WTC11 (cell line): Measurements from ENCODE around the gene MIPOL1. TPM values are rescaled to one million over a fixed set of nuclear protein-coding genes. Genes with fewer than 3 reads are reported as not detected.
"Not testable (repeated sequence)": the region's sequence is repeated elsewhere in the genome, so short reads cannot be mapped to it uniquely, and the experiment has no call there.

Experiments
- ATAC-seq: fragments of 200-7000 bp; cut with Tn5 transposase; 2 replicates; pipeline ENCODE4 v1.10.0; 2021; ENCODE audit warnings: mild to moderate bottlenecking, moderate library complexity
- CTCF ChIA-PET: fragments of 300-600 bp; sonication (Branson Sonifier 250); formaldehyde crosslinking; loops from one replicate; lab custom pipeline; 2021; ENCODE audit warnings: antibody characterized with exemption; lab: Charles Lee
- POLR2A ChIA-PET: fragments of 350-600 bp; sonication (Branson Sonifier 250); formaldehyde crosslinking; loops from one replicate; lab custom pipeline; 2021; ENCODE audit warnings: antibody characterized with exemption; lab: Charles Lee
- DNase-seq: peaks from one replicate; pipeline ENCODE4 v3.0.0; 2021; ENCODE audit warnings: low spot score
- H3K27ac Mint-ChIP-seq: 2 replicates; pipeline ENCODE4 v1.8.0; 2021; ENCODE audit warnings: mixed read lengths
- H3K27me3 Mint-ChIP-seq: 2 replicates; pipeline ENCODE4 v1.8.0; 2021; ENCODE audit warnings: low read depth, mild to moderate bottlenecking, moderate library complexity, mixed read lengths
- H3K36me3 Mint-ChIP-seq: 2 replicates; pipeline ENCODE4 v1.8.0; 2021; ENCODE audit warnings: mixed read lengths
- H3K4me1 Mint-ChIP-seq: 2 replicates; pipeline ENCODE4 v1.8.0; 2022; ENCODE audit warnings: mixed read lengths
- H3K4me3 Mint-ChIP-seq: 2 replicates; pipeline ENCODE4 v1.8.0; 2021; ENCODE audit warnings: mild to moderate bottlenecking, moderate library complexity, mixed read lengths
- H3K9me3 Mint-ChIP-seq: 2 replicates; pipeline ENCODE4 v1.8.0; 2021; ENCODE audit warnings: mixed read lengths
- ATF2 ChIP-seq: sonication (generic); formaldehyde crosslinking; IDR thresholded peaks from 2 replicates; pipeline ENCODE4 v1.8.1; 2022; ENCODE audit warnings: low read depth, missing genetic modification reagents, borderline replicate concordance
- CREB1 ChIP-seq: sonication (generic); formaldehyde crosslinking; IDR thresholded peaks from 2 replicates; pipeline ENCODE4 v1.8.0; 2023; ENCODE audit warnings: mild to moderate bottlenecking, missing genetic modification reagents
- GABPB1 ChIP-seq: sonication (generic); formaldehyde crosslinking; IDR thresholded peaks from 2 replicates; pipeline ENCODE4 v1.8.1; 2023; ENCODE audit warnings: mild to moderate bottlenecking, missing genetic modification reagents
- GTF2I ChIP-seq: fragments of 250-450 bp; sonication (Bioruptor Pico); conservative IDR thresholded peaks from 2 replicates; pipeline ENCODE4 v1.4.0; 2021; ENCODE audit warnings: mild to moderate bottlenecking
- RORB ChIP-seq: fragments of 250-450 bp; sonication (Bioruptor Pico); IDR thresholded peaks from 2 replicates; pipeline ENCODE4 v1.9.0; 2021; ENCODE audit warnings: mild to moderate bottlenecking
- STAT6 ChIP-seq: sonication (generic); formaldehyde crosslinking; conservative IDR thresholded peaks from 2 replicates; pipeline ENCODE4 v1.8.1; 2023; ENCODE audit warnings: mild to moderate bottlenecking, low read depth, missing genetic modification reagents, moderate library complexity
- TEAD4 ChIP-seq: sonication (generic); formaldehyde crosslinking; IDR thresholded peaks from 2 replicates; pipeline ENCODE4 v1.8.0; 2022; ENCODE audit warnings: mild to moderate bottlenecking, missing genetic modification reagents
- ZMAT4 ChIP-seq: fragments of 250-450 bp; sonication (Bioruptor Pico); IDR thresholded peaks from 2 replicates; pipeline ENCODE4 v1.9.0; 2021; ENCODE audit warnings: mild to moderate bottlenecking
- total RNA-seq: library from RNA; stranded (reverse); gene quantifications from 3 replicates; pipeline ENCODE4 v1.2.3, GENCODE V29; 2021
- TF ChIP-seq, protein P1 (sequence below): sonication (generic); formaldehyde crosslinking; IDR thresholded peaks from 2 replicates; pipeline ENCODE4 v1.8.1; 2023; ENCODE audit warnings: mild to moderate bottlenecking, missing genetic modification reagents
- TF ChIP-seq, protein P2 (sequence below): sonication (generic); formaldehyde crosslinking; IDR thresholded peaks from 2 replicates; pipeline ENCODE4 v1.8.0; 2023; ENCODE audit warnings: mild to moderate bottlenecking, missing genetic modification reagents
- TF ChIP-seq, protein P3 (sequence below): fragments of 250-450 bp; sonication (Bioruptor Pico); IDR thresholded peaks from 2 replicates; pipeline ENCODE4 v1.9.0; 2021; ENCODE audit warnings: mild to moderate bottlenecking, borderline replicate concordance
- TF ChIP-seq, protein P4 (sequence below): sonication (generic); formaldehyde crosslinking; IDR thresholded peaks from 2 replicates; pipeline ENCODE4 v1.8.1; 2023; ENCODE audit warnings: mild to moderate bottlenecking, moderate library complexity, missing genetic modification reagents

Gene MIPOL1
- total RNA-seq, 1 experiment from 2014 or later, result 13.1 TPM

- no peaks in the 10 kb centered on the region for H3K4me1 Mint-ChIP-seq
- no peaks in the 10 kb centered on the region for H3K36me3 Mint-ChIP-seq
- POLR2A ChIA-PET, result interaction anchor here (0.6 kb wide), 2 partner anchors 15 to 103 kb away, joined by 3 read pairs; no protein-coding TSS in a partner anchor
- no peak for DNase-seq
- TF ChIP-seq STAT6 (CRISPR knock-in tag) (no peak), ATF2 (CRISPR knock-in tag) (no peak), ZMAT4 (CRISPR knock-in tag) (no peak), TEAD4 (CRISPR knock-in tag) (no peak), GABPB1 (CRISPR knock-in tag) (no peak)
- TF ChIP-seq, protein P1, sequence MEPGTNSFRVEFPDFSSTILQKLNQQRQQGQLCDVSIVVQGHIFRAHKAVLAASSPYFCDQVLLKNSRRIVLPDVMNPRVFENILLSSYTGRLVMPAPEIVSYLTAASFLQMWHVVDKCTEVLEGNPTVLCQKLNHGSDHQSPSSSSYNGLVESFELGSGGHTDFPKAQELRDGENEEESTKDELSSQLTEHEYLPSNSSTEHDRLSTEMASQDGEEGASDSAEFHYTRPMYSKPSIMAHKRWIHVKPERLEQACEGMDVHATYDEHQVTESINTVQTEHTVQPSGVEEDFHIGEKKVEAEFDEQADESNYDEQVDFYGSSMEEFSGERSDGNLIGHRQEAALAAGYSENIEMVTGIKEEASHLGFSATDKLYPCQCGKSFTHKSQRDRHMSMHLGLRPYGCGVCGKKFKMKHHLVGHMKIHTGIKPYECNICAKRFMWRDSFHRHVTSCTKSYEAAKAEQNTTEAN (CRISPR knock-in tag), result no peak
- TF ChIP-seq, protein P2, sequence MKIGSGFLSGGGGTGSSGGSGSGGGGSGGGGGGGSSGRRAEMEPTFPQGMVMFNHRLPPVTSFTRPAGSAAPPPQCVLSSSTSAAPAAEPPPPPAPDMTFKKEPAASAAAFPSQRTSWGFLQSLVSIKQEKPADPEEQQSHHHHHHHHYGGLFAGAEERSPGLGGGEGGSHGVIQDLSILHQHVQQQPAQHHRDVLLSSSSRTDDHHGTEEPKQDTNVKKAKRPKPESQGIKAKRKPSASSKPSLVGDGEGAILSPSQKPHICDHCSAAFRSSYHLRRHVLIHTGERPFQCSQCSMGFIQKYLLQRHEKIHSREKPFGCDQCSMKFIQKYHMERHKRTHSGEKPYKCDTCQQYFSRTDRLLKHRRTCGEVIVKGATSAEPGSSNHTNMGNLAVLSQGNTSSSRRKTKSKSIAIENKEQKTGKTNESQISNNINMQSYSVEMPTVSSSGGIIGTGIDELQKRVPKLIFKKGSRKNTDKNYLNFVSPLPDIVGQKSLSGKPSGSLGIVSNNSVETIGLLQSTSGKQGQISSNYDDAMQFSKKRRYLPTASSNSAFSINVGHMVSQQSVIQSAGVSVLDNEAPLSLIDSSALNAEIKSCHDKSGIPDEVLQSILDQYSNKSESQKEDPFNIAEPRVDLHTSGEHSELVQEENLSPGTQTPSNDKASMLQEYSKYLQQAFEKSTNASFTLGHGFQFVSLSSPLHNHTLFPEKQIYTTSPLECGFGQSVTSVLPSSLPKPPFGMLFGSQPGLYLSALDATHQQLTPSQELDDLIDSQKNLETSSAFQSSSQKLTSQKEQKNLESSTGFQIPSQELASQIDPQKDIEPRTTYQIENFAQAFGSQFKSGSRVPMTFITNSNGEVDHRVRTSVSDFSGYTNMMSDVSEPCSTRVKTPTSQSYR (CRISPR knock-in tag), result no peak
- H3K9me3 Mint-ChIP-seq, result peaks cover 14% of the 10 kb centered on the region
- H3K4me3 Mint-ChIP-seq, result no peak overlapping the region
- CTCF ChIA-PET, result interaction anchor here (1.0 to 3.3 kb wide), 3 partner anchors 15 to 43 kb away, joined by 3 to 11 read pairs (median 3); partner anchors contain the start of gene SLC25A21
- ATAC-seq, result no peak
- H3K27ac Mint-ChIP-seq, result no peak overlapping the region
- H3K27me3 Mint-ChIP-seq, result peaks cover 20% of the 10 kb centered on the region
Measured at GRCh38 chr14:37186865-37187264, 10.9 kb upstream of the MIPOL1 start.

DNA sequence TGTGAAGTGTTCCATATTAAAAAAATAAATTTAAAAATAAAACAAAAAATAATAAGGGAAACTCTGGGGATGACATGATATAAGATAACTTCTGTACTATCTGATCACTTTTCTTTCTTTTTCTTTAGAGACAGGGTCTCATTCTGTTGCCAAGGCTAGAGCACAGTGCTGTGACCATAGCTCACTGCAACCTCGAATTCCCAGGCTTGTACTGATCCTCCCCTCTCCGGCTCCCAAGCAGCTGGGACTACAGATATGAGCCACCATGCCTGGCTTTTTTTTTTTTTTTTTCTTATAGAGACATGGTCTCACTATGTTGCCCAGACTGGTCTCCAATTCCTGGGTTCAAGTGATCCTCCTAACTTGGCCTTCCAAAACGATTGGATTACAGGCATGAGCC is 10.4 kb upstream of the MIPOL1 start:
- POLR2A ChIA-PET, result interaction anchor here (0.6 kb wide), 2 partner anchors 15 to 102 kb away, joined by 3 read pairs; no protein-coding TSS in a partner anchor
- Mint-ChIP-seq H3K27me3 (peaks cover 20% of the 10 kb centered on the region), H3K36me3 (no peaks in the 10 kb centered on the region), H3K4me1 (no peaks in the 10 kb centered on the region), H3K27ac (no peak overlapping the region), H3K4me3 (no peak overlapping the region), H3K9me3 (peaks cover 10% of the 10 kb centered on the region)
- DNase-seq (no peak), ATAC-seq (no peak)
- CTCF ChIA-PET, result interaction anchor here (1.0 to 3.3 kb wide), 3 partner anchors 15 to 43 kb away, joined by 3 to 11 read pairs (median 3); partner anchors contain the start of gene SLC25A21
- TF ChIP-seq, protein P3, sequence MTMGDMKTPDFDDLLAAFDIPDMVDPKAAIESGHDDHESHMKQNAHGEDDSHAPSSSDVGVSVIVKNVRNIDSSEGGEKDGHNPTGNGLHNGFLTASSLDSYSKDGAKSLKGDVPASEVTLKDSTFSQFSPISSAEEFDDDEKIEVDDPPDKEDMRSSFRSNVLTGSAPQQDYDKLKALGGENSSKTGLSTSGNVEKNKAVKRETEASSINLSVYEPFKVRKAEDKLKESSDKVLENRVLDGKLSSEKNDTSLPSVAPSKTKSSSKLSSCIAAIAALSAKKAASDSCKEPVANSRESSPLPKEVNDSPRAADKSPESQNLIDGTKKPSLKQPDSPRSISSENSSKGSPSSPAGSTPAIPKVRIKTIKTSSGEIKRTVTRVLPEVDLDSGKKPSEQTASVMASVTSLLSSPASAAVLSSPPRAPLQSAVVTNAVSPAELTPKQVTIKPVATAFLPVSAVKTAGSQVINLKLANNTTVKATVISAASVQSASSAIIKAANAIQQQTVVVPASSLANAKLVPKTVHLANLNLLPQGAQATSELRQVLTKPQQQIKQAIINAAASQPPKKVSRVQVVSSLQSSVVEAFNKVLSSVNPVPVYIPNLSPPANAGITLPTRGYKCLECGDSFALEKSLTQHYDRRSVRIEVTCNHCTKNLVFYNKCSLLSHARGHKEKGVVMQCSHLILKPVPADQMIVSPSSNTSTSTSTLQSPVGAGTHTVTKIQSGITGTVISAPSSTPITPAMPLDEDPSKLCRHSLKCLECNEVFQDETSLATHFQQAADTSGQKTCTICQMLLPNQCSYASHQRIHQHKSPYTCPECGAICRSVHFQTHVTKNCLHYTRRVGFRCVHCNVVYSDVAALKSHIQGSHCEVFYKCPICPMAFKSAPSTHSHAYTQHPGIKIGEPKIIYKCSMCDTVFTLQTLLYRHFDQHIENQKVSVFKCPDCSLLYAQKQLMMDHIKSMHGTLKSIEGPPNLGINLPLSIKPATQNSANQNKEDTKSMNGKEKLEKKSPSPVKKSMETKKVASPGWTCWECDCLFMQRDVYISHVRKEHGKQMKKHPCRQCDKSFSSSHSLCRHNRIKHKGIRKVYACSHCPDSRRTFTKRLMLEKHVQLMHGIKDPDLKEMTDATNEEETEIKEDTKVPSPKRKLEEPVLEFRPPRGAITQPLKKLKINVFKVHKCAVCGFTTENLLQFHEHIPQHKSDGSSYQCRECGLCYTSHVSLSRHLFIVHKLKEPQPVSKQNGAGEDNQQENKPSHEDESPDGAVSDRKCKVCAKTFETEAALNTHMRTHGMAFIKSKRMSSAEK (CRISPR knock-in tag), result no peak
- TF ChIP-seq, protein P4, sequence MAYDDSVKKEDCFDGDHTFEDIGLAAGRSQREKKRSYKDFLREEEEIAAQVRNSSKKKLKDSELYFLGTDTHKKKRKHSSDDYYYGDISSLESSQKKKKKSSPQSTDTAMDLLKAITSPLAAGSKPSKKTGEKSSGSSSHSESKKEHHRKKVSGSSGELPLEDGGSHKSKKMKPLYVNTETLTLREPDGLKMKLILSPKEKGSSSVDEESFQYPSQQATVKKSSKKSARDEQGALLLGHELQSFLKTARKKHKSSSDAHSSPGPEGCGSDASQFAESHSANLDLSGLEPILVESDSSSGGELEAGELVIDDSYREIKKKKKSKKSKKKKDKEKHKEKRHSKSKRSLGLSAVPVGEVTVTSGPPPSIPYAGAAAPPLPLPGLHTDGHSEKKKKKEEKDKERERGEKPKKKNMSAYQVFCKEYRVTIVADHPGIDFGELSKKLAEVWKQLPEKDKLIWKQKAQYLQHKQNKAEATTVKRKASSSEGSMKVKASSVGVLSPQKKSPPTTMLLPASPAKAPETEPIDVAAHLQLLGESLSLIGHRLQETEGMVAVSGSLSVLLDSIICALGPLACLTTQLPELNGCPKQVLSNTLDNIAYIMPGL (CRISPR knock-in tag), result no peak
- TF ChIP-seq CREB1 (CRISPR knock-in tag) (no peak), RORB (CRISPR knock-in tag) (no peak), GTF2I (CRISPR knock-in tag) (no peak)
- TF ChIP-seq, all 79 proteins: peak for 0

- not testable (repeated sequence) for H3K36me3 Mint-ChIP-seq, H3K27ac Mint-ChIP-seq, H3K4me1 Mint-ChIP-seq, ATAC-seq, H3K4me3 Mint-ChIP-seq, DNase-seq, H3K9me3 Mint-ChIP-seq
- peaks cover 21% of the 10 kb centered on the region for H3K27me3 Mint-ChIP-seq
- POLR2A ChIA-PET, result interaction anchor here (0.7 kb wide), 1 partner anchor 11 kb away, joined by 4 read pairs; no protein-coding TSS in a partner anchor
- CTCF ChIA-PET, result interaction anchor here (0.9 to 3.3 kb wide), 4 partner anchors 10 to 440 kb away, joined by 3 to 11 read pairs (median 4); partner anchors contain the start of genes MIPOL1 and SLC25A21
Measured at GRCh38 chr14:37187840-37188577, 9.7 kb upstream of the MIPOL1 start.
